ENCODE data around the gene KIF21A.

Gene KIF21A

GRCh38 chr12:39461059-39461458 is 18.1 kb upstream of the KIF21A start:
- H3K4me2 ChIP-seq, result no peak overlapping the region
- H2AFZ ChIP-seq (ENCODE audit: low read depth), result no peak overlapping the region
- H3K27me3 ChIP-seq (ENCODE audit: insufficient read depth, low read depth), result no peaks in the 10 kb centered on the region
- no peak overlapping the region for H3K9ac ChIP-seq
- H3K4me1 ChIP-seq (ENCODE audit: low read depth, poor library complexity, severe bottlenecking), result peaks cover 6% of the 10 kb centered on the region
- no peak overlapping the region for H3K4me3 ChIP-seq (IDR thresholded peaks at IDR 0.05; ENCODE audit: insufficient read depth, low read depth, low read length)
- H3K27ac ChIP-seq, result no peak overlapping the region
- TF ChIP-seq, protein P1, sequence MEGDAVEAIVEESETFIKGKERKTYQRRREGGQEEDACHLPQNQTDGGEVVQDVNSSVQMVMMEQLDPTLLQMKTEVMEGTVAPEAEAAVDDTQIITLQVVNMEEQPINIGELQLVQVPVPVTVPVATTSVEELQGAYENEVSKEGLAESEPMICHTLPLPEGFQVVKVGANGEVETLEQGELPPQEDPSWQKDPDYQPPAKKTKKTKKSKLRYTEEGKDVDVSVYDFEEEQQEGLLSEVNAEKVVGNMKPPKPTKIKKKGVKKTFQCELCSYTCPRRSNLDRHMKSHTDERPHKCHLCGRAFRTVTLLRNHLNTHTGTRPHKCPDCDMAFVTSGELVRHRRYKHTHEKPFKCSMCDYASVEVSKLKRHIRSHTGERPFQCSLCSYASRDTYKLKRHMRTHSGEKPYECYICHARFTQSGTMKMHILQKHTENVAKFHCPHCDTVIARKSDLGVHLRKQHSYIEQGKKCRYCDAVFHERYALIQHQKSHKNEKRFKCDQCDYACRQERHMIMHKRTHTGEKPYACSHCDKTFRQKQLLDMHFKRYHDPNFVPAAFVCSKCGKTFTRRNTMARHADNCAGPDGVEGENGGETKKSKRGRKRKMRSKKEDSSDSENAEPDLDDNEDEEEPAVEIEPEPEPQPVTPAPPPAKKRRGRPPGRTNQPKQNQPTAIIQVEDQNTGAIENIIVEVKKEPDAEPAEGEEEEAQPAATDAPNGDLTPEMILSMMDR (conservative IDR thresholded peaks at IDR 0.05; ENCODE audit: low read depth, low read length), result no peak
- no peaks in the 10 kb centered on the region for H3K36me3 ChIP-seq (ENCODE audit: insufficient read depth)
- H3K79me2 ChIP-seq (ENCODE audit: insufficient read depth, low read depth), result no peaks in the 10 kb centered on the region
- no peaks in the 10 kb centered on the region for H4K20me1 ChIP-seq (ENCODE audit: insufficient read depth)

DNA sequence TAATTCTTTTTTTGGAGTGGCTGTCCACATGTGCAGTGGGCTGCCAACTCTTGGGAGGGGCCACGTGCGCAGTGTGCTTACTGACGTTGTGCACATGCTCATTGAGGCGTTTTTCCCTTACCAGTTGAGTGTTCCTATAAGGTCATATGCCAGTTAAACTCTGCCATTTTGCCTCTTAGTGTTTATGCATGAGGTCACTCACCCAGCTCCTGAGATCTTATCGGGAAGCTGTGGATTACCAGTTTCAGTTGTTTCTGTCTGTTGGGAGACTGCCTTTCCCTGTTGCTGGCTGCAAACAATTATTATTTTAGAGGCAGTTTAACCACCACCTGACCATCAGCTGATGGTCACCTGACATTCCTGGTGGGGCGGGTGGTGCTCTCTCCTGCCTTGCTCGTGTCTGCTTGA is 16.1 kb upstream of the KIF21A start:
- Histone ChIP-seq H3K27me3 (ENCODE audit: insufficient read depth, low read depth) (no peaks in the 10 kb centered on the region), H3K4me2 (no peak overlapping the region), H4K20me1 (ENCODE audit: insufficient read depth) (no peaks in the 10 kb centered on the region), H3K4me3 (IDR thresholded peaks at IDR 0.05; ENCODE audit: insufficient read depth, low read depth, low read length) (no peak overlapping the region), H3K9ac (no peak overlapping the region), H3K4me1 (ENCODE audit: low read depth, poor library complexity, severe bottlenecking) (peaks cover 6% of the 10 kb centered on the region), H3K79me2 (ENCODE audit: insufficient read depth, low read depth) (no peaks in the 10 kb centered on the region), H3K27ac (no peak overlapping the region), H3K36me3 (ENCODE audit: insufficient read depth) (no peaks in the 10 kb centered on the region), H2AFZ (ENCODE audit: low read depth) (no peak overlapping the region)
- TF ChIP-seq, protein P1 (conservative IDR thresholded peaks at IDR 0.05; ENCODE audit: low read depth, low read length), result no peak

DNA sequence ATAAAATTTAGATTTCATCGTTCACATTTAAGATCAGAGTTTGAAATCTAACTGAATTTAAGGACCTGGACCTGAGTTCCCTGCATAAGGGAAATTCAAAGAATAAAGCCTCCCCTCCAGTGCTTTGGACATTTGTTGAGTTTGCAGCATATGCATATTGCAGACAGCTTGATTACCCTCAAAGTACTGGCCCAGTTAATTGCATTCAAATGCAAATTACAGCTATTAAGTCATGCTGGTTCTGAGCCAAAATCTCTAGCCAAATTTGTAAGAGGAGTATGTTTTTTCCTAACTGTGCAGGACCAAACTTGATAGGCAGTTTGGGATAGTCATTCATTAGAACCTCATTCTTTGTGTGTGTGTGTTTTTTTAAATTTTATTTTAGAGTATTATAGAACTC is 9.1 kb upstream of the KIF21A start:
- Histone ChIP-seq H2AFZ (ENCODE audit: low read depth) (no peak overlapping the region), H3K9ac (no peak overlapping the region), H3K27me3 (ENCODE audit: insufficient read depth, low read depth) (no peaks in the 10 kb centered on the region), H3K79me2 (ENCODE audit: insufficient read depth, low read depth) (no peaks in the 10 kb centered on the region), H3K27ac (no peak overlapping the region), H3K4me1 (ENCODE audit: low read depth, poor library complexity, severe bottlenecking) (no peaks in the 10 kb centered on the region), H3K4me2 (no peak overlapping the region), H3K4me3 (IDR thresholded peaks at IDR 0.05; ENCODE audit: insufficient read depth, low read depth, low read length) (no peak overlapping the region), H3K36me3 (ENCODE audit: insufficient read depth) (no peaks in the 10 kb centered on the region), H4K20me1 (ENCODE audit: insufficient read depth) (no peaks in the 10 kb centered on the region)
- TF ChIP-seq, protein P1 (conservative IDR thresholded peaks at IDR 0.05; ENCODE audit: low read depth, low read length), result no peak

- Histone ChIP-seq H3K4me2 (no peak overlapping the region), H2AFZ (ENCODE audit: low read depth) (no peak overlapping the region), H3K4me3 (IDR thresholded peaks at IDR 0.05; ENCODE audit: insufficient read depth, low read depth, low read length) (no peak overlapping the region), H3K4me1 (ENCODE audit: low read depth, poor library complexity, severe bottlenecking) (peaks cover 10% of the 10 kb centered on the region), H3K79me2 (ENCODE audit: insufficient read depth, low read depth) (no peaks in the 10 kb centered on the region), H3K36me3 (ENCODE audit: insufficient read depth) (no peaks in the 10 kb centered on the region), H3K27ac (no peak overlapping the region), H3K9ac (no peak overlapping the region), H4K20me1 (ENCODE audit: insufficient read depth) (no peaks in the 10 kb centered on the region), H3K27me3 (ENCODE audit: insufficient read depth, low read depth) (no peaks in the 10 kb centered on the region)
- TF ChIP-seq, protein P1 (conservative IDR thresholded peaks at IDR 0.05; ENCODE audit: low read depth, low read length), result no peak
Measured at GRCh38 chr12:39448038-39448437, 5.1 kb upstream of the KIF21A start.

GRCh38 chr12:39443929-39444209 is 949 bp upstream of the KIF21A start:
- H3K27me3 ChIP-seq (ENCODE audit: insufficient read depth, low read depth), result no peaks in the 10 kb centered on the region
- peaks cover 28% of the 10 kb centered on the region for H3K4me1 ChIP-seq (ENCODE audit: low read depth, poor library complexity, severe bottlenecking)
- H3K4me3 ChIP-seq (IDR thresholded peaks at IDR 0.05; ENCODE audit: insufficient read depth, low read depth, low read length), result no peak overlapping the region
- no peaks in the 10 kb centered on the region for H3K36me3 ChIP-seq (ENCODE audit: insufficient read depth)
- peaks cover 39% of the 10 kb centered on the region for H3K79me2 ChIP-seq (ENCODE audit: insufficient read depth, low read depth)
- H3K27ac ChIP-seq, result peak overlapping the region; percentile 77
- H3K9ac ChIP-seq, result peak overlapping the region; percentile 91
- TF ChIP-seq, protein P1 (conservative IDR thresholded peaks at IDR 0.05; ENCODE audit: low read depth, low read length), result no peak
- no peaks in the 10 kb centered on the region; the same call in 1 of the 2 replicates for H4K20me1 ChIP-seq (ENCODE audit: insufficient read depth)
- H3K4me2 ChIP-seq, result peak overlapping the region; percentile 95
- H2AFZ ChIP-seq (ENCODE audit: low read depth), result peak overlapping the region; percentile 88

Data from KMS-11 (cell line).